Gastrocnemius medialis (tissue), 4 donors: Measurements from ENCODE around the gene SHC2. TPM values are rescaled to one million over a fixed set of nuclear protein-coding genes. Genes with fewer than 3 reads are reported as not detected.

ENCODE experiments used
- ATAC-seq, 2 donors: fragments of 150-250 bp; one replicate each; pipeline ENCODE4 v1.9.1; 2016
- DNase-seq, 2 donors: peaks; one replicate each; pipeline ENCODE4 v3.0.0-alpha.2; 2019
- H3K27ac ChIP-seq, 4 donors: fragments of 200-600 bp; sonication (generic); 1 replicate in 1 of 4; 2 replicates in 3 of 4; pipeline ENCODE4 v1.5.1; 2016 to 2018; ENCODE audit warnings: mild to moderate bottlenecking in 2 of 4, moderate library complexity in 1 of 4
- H3K27me3 ChIP-seq, 3 donors: fragments of 200-600 bp; sonication (generic) in 2 of 3; 1 replicate in 1 of 3; 2 replicates in 2 of 3; pipeline versions ENCODE4 v1.5.1 to v1.6.0; 2016 to 2019; ENCODE audit warnings: mild to moderate bottlenecking in 1 of 3, moderate library complexity in 1 of 3
- H3K36me3 ChIP-seq, 2 donors: fragments of 200-600 bp; sonication (generic) in 1 of 2; one replicate each; pipeline ENCODE4 v1.5.1; 2017 to 2018
- H3K4me1 ChIP-seq, 2 donors: fragments of 200-600 bp; sonication (generic) in 1 of 2; one replicate each; pipeline ENCODE4 v1.5.1; 2016 to 2017; ENCODE audit warnings: mild to moderate bottlenecking in 2 of 2
- H3K4me3 ChIP-seq, 4 donors: fragments of 200-600 bp; sonication (generic) in 3 of 4; 1 replicate in 1 of 4; 2 replicates in 3 of 4; pipeline ENCODE4 v1.5.1; 2016 to 2019; ENCODE audit warnings: mild to moderate bottlenecking in 2 of 4
- H3K9me3 ChIP-seq, 3 donors: fragments of 200-600 bp; sonication (generic) in 2 of 3; 1 replicate in 1 of 3; 2 replicates in 2 of 3; pipeline ENCODE4 v1.5.1; 2016 to 2019
- CTCF ChIP-seq, 5 experiments: fragments of 450-650 bp in 3 of 5; fragments of 200-600 bp in 2 of 5; sonication (generic) in 2 of 5; IDR thresholded peaks in 4 of 5; conservative IDR thresholded peaks in 1 of 5; 1 replicate in 4 of 5; 2 replicates in 1 of 5; pipeline ENCODE4 v1.5.1; 2016 to 2019; ENCODE audit warnings: antibody characterized with exemption in 5 of 5, mild to moderate bottlenecking in 3 of 5, moderate library complexity in 3 of 5
- POLR2A ChIP-seq, 2 donors: fragments of 450-650 bp; IDR thresholded peaks; one replicate each; pipeline ENCODE4 v1.6.1; 2017; ENCODE audit warnings: antibody characterized with exemption in 2 of 2, mild to moderate bottlenecking in 2 of 2, moderate library complexity in 2 of 2
- in situ Hi-C, 4 donors: fragments of 200-750 bp; cut with MboI; loops; one replicate each; pipeline versions ENCODE4 v1.15.0 to v1.8.0; 2017; ENCODE audit warnings: low sequenced_read_pairs in 4 of 4
- intact Hi-C: fragments of 100-400 bp; cut with DNase I; formaldehyde crosslinking; loops from one replicate; pipeline ENCODE4 v1.15.1; 2023; ENCODE audit warnings: low total_unique reads
- total RNA-seq, 4 donors: library from RNA; depleted of rRNA; stranded (reverse); fragments of >200 nt; gene quantifications; one replicate each; pipeline versions ENCODE4 v1.1.0 to v1.2.3, GENCODE V29; 2016

The SHC2 gene
- total RNA-seq, 4 donors from 2014 or later: 2.1 to 6.2 (median 4.5) TPM

GRCh38 chr19:488505-489417 is 27.9 kb upstream of the SHC2 start:
- Histone ChIP-seq H3K9me3 (no peaks in the 10 kb centered on the region), H3K27me3 (peaks cover 10 to 21% (median 14%) of the 10 kb centered on the region in 3 donors), H3K27ac (peak overlapping the region; percentile 79 to 94 (median 92)), H3K4me3 (peak overlapping the region; percentile 76 to 93 (median 84)), H3K36me3 (no peaks in the 10 kb centered on the region), H3K4me1 (peaks cover 6 to 7% of the 10 kb centered on the region in 2 donors)
- intact Hi-C loops: loop anchor here (1.0 to 5.0 kb wide), 3 partner anchors 19 to 84 kb away; partner anchors contain the start of genes BSG, CDC34 and TPGS1
- ATAC-seq: peak; percentile 92
- peak in 1 of 5 experiments; percentile 31 for TF ChIP-seq CTCF (IDR thresholded peaks at IDR 0.05 in 4 of 5, conservative IDR thresholded peaks at IDR 0.05 in 1 of 5)
- TF ChIP-seq POLR2A (IDR thresholded peaks at IDR 0.05): peak; percentile 69 to 83
- DNase-seq: peak; percentile 87 to 95
- in situ Hi-C loops: no loop called here

GRCh38 chr19:485583-486236 is 24.9 kb upstream of the SHC2 start:
- H3K36me3 ChIP-seq: no peaks in the 10 kb centered on the region
- in situ Hi-C loops: no loop called here
- no peaks in the 10 kb centered on the region for H3K9me3 ChIP-seq
- H3K27ac ChIP-seq: no peak overlapping the region
- DNase-seq: peak; percentile 31 to 74
- H3K4me3 ChIP-seq: no peak overlapping the region
- ATAC-seq: peak in 1 of 2 donors; percentile 4
- H3K4me1 ChIP-seq: peaks cover 6 to 7% of the 10 kb centered on the region in 2 donors
- H3K27me3 ChIP-seq: peaks cover 10 to 21% (median 14%) of the 10 kb centered on the region in 3 donors
- no peak for TF ChIP-seq CTCF (IDR thresholded peaks at IDR 0.05 in 4 of 5, conservative IDR thresholded peaks at IDR 0.05 in 1 of 5)
- no peak for TF ChIP-seq POLR2A (IDR thresholded peaks at IDR 0.05)
- intact Hi-C loops: loop anchor here (5.0 kb wide), 1 partner anchor 87 kb away; the partner anchor contains the start of gene BSG

GRCh38 chr19:485077-485476 is 24.2 kb upstream of the SHC2 start:
- no peak overlapping the region for H3K27ac ChIP-seq
- in situ Hi-C loops: no loop called here
- H3K27me3 ChIP-seq: peaks cover 10 to 21% (median 14%) of the 10 kb centered on the region in 3 donors
- ATAC-seq (no peak), DNase-seq (no peak)
- TF ChIP-seq CTCF (IDR thresholded peaks at IDR 0.05 in 4 of 5, conservative IDR thresholded peaks at IDR 0.05 in 1 of 5): no peak
- TF ChIP-seq POLR2A (IDR thresholded peaks at IDR 0.05): no peak
- H3K4me3 ChIP-seq: no peak overlapping the region
- H3K4me1 ChIP-seq: peaks cover 6 to 7% of the 10 kb centered on the region in 2 donors
- intact Hi-C loops: loop anchor here (5.0 kb wide), 1 partner anchor 87 kb away; the partner anchor contains the start of gene BSG
- H3K36me3 ChIP-seq: no peaks in the 10 kb centered on the region
- no peaks in the 10 kb centered on the region for H3K9me3 ChIP-seq

- intact Hi-C loops (no loop called here), in situ Hi-C loops (no loop called here)
- TF ChIP-seq CTCF (IDR thresholded peaks at IDR 0.05 in 4 of 5, conservative IDR thresholded peaks at IDR 0.05 in 1 of 5) (no peak), POLR2A (IDR thresholded peaks at IDR 0.05) (no peak)
- peaks cover 10 to 21% (median 14%) of the 10 kb centered on the region in 3 donors for H3K27me3 ChIP-seq
- H3K27ac ChIP-seq: no peak overlapping the region
- DNase-seq (no peak), ATAC-seq (no peak)
- H3K4me1 ChIP-seq: peaks cover under 1 to 6% of the 10 kb centered on the region in 2 donors
- H3K36me3 ChIP-seq: no peaks in the 10 kb centered on the region
- H3K4me3 ChIP-seq: no peak overlapping the region
- H3K9me3 ChIP-seq: no peaks in the 10 kb centered on the region
Observed at GRCh38 chr19:484494-484893, 23.7 kb upstream of the SHC2 start.
